Mesendoderm (in vitro differentiated cells): ENCODE data around the gene ADAMTS4.
A peak's percentile ranks its signal among the peaks of the same experiment; 100 is the strongest.

Experiments used
- DNase-seq: peaks from one replicate; pipeline ENCODE4 v3.0.0; 2013
- H2AK5ac ChIP-seq: 2 replicates; pipeline ENCODE4 v1.6.1; 2013; ENCODE audit warnings: low read length, inconsistent platforms
- H2BK120ac ChIP-seq: 2 replicates; pipeline ENCODE4 v1.6.1; 2013; ENCODE audit warnings: low read depth, mild to moderate bottlenecking, low read length, moderate library complexity, mixed read lengths
- H2BK15ac ChIP-seq: replicated peaks from 2 replicates; pipeline ENCODE4 v1.6.1; 2013; ENCODE audit warnings: low read depth, mild to moderate bottlenecking, moderate library complexity
- H2BK5ac ChIP-seq: 2 replicates; pipeline ENCODE4 v1.6.1; 2013; ENCODE audit warnings: low read length, inconsistent platforms
- H3K18ac ChIP-seq: 2 replicates; pipeline ENCODE4 v1.6.1; 2013; ENCODE audit warnings: mild to moderate bottlenecking, low read length, mixed read lengths
- H3K23ac ChIP-seq: one replicate; pipeline ENCODE4 v1.6.1; 2013; ENCODE audit warnings: low read length
- H3K27ac ChIP-seq: 2 replicates; pipeline ENCODE4 v1.5.1; 2013; ENCODE audit warnings: low read depth, mild to moderate bottlenecking, inconsistent platforms, low read length, moderate library complexity
- H3K27me3 ChIP-seq: 2 replicates; pipeline ENCODE4 v1.6.1; 2013; ENCODE audit warnings: low read length, control low read depth, mild to moderate bottlenecking, inconsistent platforms; ENCODE audit not compliant: insufficient read depth, poor library complexity
- H3K36me3 ChIP-seq: 2 replicates; pipeline ENCODE4 v1.6.1; 2013; ENCODE audit warnings: low read length, inconsistent platforms; ENCODE audit not compliant: control insufficient read depth, insufficient read depth
- H3K4ac ChIP-seq: one replicate; pipeline ENCODE4 v1.6.1; 2013; ENCODE audit warnings: low read depth, mild to moderate bottlenecking, low read length, moderate library complexity
- H3K4me1 ChIP-seq: 2 replicates; pipeline ENCODE4 v1.6.1; 2013; ENCODE audit warnings: low read depth, low read length, inconsistent platforms; ENCODE audit not compliant: control insufficient read depth
- H3K4me2 ChIP-seq: 2 replicates; pipeline ENCODE4 v1.6.1; 2013; ENCODE audit warnings: low read length
- H3K4me3 ChIP-seq: 2 replicates; pipeline ENCODE4 v1.5.1; 2013; ENCODE audit warnings: mild to moderate bottlenecking, low read length
- H3K56ac ChIP-seq: one replicate; pipeline ENCODE4 v1.6.1; 2013; ENCODE audit warnings: low read length
- H3K79me1 ChIP-seq: 2 replicates; pipeline ENCODE4 v1.6.1; 2013; ENCODE audit warnings: low read length, inconsistent platforms
- H3K79me2 ChIP-seq: 2 replicates; pipeline ENCODE4 v1.6.1; 2013; ENCODE audit warnings: mild to moderate bottlenecking, low read length; ENCODE audit not compliant: control insufficient read depth, insufficient read depth
- H3K9ac ChIP-seq: 2 replicates; pipeline ENCODE4 v1.6.1; 2013; ENCODE audit warnings: low read length, inconsistent platforms
- H4K5ac ChIP-seq: one replicate; pipeline ENCODE4 v1.6.1; 2013; ENCODE audit warnings: low read length
- H4K8ac ChIP-seq: one replicate; pipeline ENCODE4 v1.6.1; 2013; ENCODE audit warnings: low read depth, mild to moderate bottlenecking, control low read depth, low read length, moderate library complexity
- WGBS: extraction: QIAGEN DNeasy Blood & Tissue Kit; methylation state at CpG from one replicate; pipeline ENCODE4 v1.1.7; 2013; ENCODE audit warnings: low lambda C conversion rate, missing lambda C conversion rate; ENCODE audit not compliant: insufficient coverage; ENCODE audit errors: extremely low coverage; 5-methylcytosine and 5-hydroxymethylcytosine counted together

Gene ADAMTS4

DNA sequence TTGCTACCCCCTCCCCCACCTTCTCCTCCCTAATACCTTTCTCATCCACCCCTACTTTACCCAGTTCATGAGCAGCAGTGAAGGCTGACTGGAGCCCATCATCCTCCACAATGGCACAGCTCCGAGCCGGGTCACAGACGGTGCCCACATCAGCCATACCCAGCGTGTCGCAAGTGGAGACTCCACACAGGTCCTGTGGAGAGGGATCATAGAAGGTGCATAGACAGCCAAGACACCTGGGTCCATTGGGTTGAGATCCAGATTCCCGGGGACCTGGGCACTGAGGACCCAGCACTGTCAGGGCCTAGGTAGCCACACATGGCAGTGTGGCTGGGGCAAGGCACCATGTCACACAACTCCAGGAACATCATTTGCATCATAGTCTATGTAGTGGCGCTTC is 2.7 kb downstream of the ADAMTS4 start:
- no peak overlapping the region for H2AK5ac ChIP-seq
- no peak overlapping the region for H4K8ac ChIP-seq
- no peak overlapping the region for H2BK120ac ChIP-seq
- H3K23ac ChIP-seq, result no peak overlapping the region
- no peaks in the 10 kb centered on the region for H3K27me3 ChIP-seq
- no peaks in the 10 kb centered on the region for H3K79me1 ChIP-seq
- H3K4me3 ChIP-seq, result no peak overlapping the region
- peaks cover 31% of the 10 kb centered on the region for H3K4me1 ChIP-seq
- no peak overlapping the region for H3K4me2 ChIP-seq
- no peak overlapping the region for H3K27ac ChIP-seq
- H2BK5ac ChIP-seq, result no peak overlapping the region
- no peaks in the 10 kb centered on the region for H3K79me2 ChIP-seq
- no peak overlapping the region for H3K18ac ChIP-seq
- H3K56ac ChIP-seq, result no peak overlapping the region
- no peak overlapping the region for H2BK15ac ChIP-seq
- H3K9ac ChIP-seq, result no peak overlapping the region
- no peaks in the 10 kb centered on the region for H3K36me3 ChIP-seq
- WGBS, result no CpG with 5 or more reads among the region's 7 CpGs
- DNase-seq, result no peak
- no peak overlapping the region for H4K5ac ChIP-seq
- H3K4ac ChIP-seq, result no peak overlapping the region

DNA sequence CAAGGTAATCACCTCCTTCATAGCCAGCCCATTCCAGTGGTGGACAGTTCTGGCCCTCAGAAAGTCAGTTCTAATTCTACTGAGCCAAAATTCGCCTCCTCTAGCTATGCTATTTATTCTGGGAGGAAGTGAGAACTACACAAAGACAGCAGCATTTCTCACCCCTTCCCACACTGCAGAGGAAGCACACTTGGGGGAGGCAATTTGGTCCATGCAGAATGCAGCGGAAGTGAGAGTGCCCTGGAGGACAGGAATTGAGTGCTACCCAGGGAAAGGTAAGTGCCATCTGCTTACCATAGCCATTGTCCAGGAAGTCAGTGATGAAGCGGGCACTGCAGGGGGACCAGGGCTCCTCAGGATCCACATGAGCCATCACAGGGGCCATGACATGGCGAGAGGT is 3.7 kb downstream of the ADAMTS4 start:
- Histone ChIP-seq H4K8ac (no peak overlapping the region), H3K79me2 (no peaks in the 10 kb centered on the region), H2BK120ac (no peak overlapping the region), H2AK5ac (no peak overlapping the region), H2BK15ac (no peak overlapping the region), H3K9ac (no peak overlapping the region), H3K79me1 (no peaks in the 10 kb centered on the region), H4K5ac (no peak overlapping the region), H3K4me3 (no peak overlapping the region), H3K4ac (no peak overlapping the region), H3K18ac (no peak overlapping the region), H3K27ac (no peak overlapping the region), H3K27me3 (no peaks in the 10 kb centered on the region), H3K4me2 (no peak overlapping the region), H3K4me1 (peaks cover 22% of the 10 kb centered on the region), H2BK5ac (no peak overlapping the region), H3K56ac (no peak overlapping the region), H3K23ac (no peak overlapping the region), H3K36me3 (no peaks in the 10 kb centered on the region)
- WGBS, result no CpG with 5 or more reads among the region's 4 CpGs
- no peak for DNase-seq

DNA sequence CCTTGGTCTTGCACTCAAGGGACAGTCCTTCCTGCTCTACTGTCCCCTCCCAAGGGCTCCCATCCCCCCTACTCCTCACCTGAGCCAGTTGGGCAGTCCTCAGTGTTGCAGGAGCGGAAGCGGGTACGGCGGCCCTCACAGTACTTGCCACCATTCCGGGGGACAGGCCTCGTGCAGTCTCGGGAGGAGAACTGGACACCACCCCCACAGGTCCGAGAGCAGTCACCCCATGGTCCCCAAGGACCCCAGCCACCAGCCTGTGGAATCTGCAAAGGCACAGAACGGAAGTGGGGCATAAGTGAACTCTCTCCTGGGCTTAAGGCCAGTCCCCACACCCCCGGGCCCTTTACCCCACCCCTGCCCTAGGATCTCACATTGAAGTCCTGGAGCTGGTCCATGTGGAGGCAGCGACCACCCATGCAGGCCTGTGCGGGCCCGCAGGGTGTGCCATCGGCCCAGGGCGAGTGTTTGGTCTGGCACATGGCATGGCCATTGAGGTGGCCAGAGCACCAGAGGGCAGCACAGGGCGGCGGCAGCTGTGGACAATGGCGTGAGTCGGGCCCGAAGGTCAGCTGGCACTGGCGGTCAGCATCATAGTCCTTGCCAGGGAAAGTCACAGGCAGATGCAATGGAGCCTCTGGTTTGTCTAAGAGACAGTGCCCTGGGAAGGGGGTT is 5.2 kb downstream of the ADAMTS4 start:
- H4K5ac ChIP-seq, result no peak overlapping the region
- H2BK120ac ChIP-seq, result no peak overlapping the region
- H3K4ac ChIP-seq, result no peak overlapping the region
- H3K23ac ChIP-seq, result no peak overlapping the region
- no peak overlapping the region for H2BK15ac ChIP-seq
- H3K18ac ChIP-seq, result no peak overlapping the region
- no peak overlapping the region for H3K9ac ChIP-seq
- no peak overlapping the region for H2AK5ac ChIP-seq
- no peaks in the 10 kb centered on the region for H3K79me1 ChIP-seq
- no CpG with 5 or more reads among the region's 21 CpGs for WGBS
- H3K27me3 ChIP-seq, result no peaks in the 10 kb centered on the region
- no peak overlapping the region for H2BK5ac ChIP-seq
- H3K4me3 ChIP-seq, result no peak overlapping the region
- no peaks in the 10 kb centered on the region for H3K36me3 ChIP-seq
- H4K8ac ChIP-seq, result no peak overlapping the region
- peaks cover 13% of the 10 kb centered on the region for H3K4me1 ChIP-seq
- H3K79me2 ChIP-seq, result no peaks in the 10 kb centered on the region
- DNase-seq, result no peak
- H3K27ac ChIP-seq, result no peak overlapping the region
- H3K4me2 ChIP-seq, result no peak overlapping the region
- H3K56ac ChIP-seq, result no peak overlapping the region

DNA sequence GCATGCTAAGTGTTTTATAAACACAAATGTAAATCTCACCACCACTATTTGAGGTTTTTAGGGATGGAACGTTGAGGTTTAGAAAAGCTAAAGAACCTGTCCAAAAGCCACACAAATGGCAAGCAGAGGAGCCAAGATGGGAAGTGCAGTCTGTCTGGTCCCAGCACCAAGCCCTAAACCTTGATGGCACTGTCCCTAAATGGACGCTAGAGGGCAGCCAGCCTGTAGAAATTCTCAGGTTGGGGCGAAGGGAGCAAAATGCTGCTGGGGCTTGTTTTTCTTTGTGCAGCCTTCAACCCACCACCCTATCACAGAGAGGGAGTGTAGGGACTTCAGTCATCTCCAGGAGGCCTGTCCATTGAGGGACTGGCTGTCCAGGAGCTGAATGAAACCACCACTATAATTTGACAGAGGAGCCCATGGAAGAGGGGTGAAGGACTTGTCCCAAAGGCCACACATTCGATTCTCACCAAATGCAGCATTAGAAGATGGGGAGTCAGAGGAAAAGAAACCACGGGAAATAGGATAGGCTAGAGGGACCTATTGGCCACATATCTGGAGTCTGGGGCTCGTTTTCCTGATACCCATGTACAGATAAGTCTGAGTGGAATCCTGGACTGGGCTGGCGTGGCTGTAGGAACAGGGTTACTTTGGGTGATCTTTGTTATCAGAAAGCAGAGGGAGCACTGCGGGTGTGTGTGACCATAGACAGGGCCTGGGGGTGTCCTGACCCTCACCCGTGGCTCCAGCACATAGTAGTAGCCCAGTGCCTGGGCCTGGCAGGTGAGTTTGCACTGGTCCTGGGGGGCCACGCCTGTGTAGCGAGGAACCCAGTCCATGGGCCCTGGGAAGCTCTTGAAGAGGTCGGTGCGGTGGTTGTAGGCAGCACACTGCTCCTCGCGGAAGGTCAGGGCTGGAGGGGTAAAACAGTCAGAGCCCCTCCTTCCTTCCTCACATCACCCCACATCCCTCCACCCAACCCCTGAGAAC is 6.1 kb downstream of the ADAMTS4 start:
- no peak overlapping the region for H3K27ac ChIP-seq
- no peaks in the 10 kb centered on the region for H3K79me2 ChIP-seq
- no peaks in the 10 kb centered on the region for H3K27me3 ChIP-seq
- H2BK5ac ChIP-seq, result no peak overlapping the region
- peaks cover 8% of the 10 kb centered on the region for H3K4me1 ChIP-seq
- H3K4me3 ChIP-seq, result no peak overlapping the region
- H2AK5ac ChIP-seq, result no peak overlapping the region
- no peak overlapping the region for H4K5ac ChIP-seq
- no peak overlapping the region for H4K8ac ChIP-seq
- H3K56ac ChIP-seq, result no peak overlapping the region
- no peak overlapping the region for H3K4me2 ChIP-seq
- H3K23ac ChIP-seq, result no peak overlapping the region
- WGBS, result no CpG with 5 or more reads among the region's 15 CpGs
- H3K9ac ChIP-seq, result no peak overlapping the region
- H3K4ac ChIP-seq, result no peak overlapping the region
- H2BK15ac ChIP-seq, result no peak overlapping the region
- no peaks in the 10 kb centered on the region for H3K36me3 ChIP-seq
- DNase-seq, result peak; percentile 83
- H2BK120ac ChIP-seq, result no peak overlapping the region
- H3K79me1 ChIP-seq, result no peaks in the 10 kb centered on the region
- H3K18ac ChIP-seq, result no peak overlapping the region

DNA sequence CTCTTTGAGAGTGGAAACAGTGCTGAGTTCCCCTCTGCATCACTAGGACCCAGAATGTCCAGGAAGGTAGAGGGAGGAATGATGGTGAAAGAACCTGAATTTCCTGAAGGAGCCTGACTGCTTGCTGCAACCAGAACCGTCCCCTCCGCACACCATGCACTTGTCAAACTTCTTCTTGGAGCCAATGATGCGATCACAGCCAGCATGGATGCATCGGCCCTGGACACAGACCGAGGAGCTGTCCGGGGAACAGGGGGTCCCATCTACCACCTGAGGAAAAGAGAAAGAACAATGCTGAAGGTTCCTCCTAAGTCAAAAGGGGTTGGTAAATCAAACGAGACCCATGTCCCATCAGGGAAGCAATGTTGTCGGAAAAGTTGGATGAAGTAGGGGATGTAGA is 6.9 kb downstream of the ADAMTS4 start:
- no peak overlapping the region for H3K56ac ChIP-seq
- H2BK5ac ChIP-seq, result no peak overlapping the region

More for the DNA sequence above, 6.9 kb downstream of the ADAMTS4 start:
- H2BK15ac ChIP-seq, result no peak overlapping the region
- H3K4ac ChIP-seq, result no peak overlapping the region
- H3K4me2 ChIP-seq, result no peak overlapping the region
- DNase-seq, result no peak
- H2AK5ac ChIP-seq, result no peak overlapping the region
- H2BK120ac ChIP-seq, result no peak overlapping the region
- no CpG with 5 or more reads among the region's 8 CpGs for WGBS
- H3K79me2 ChIP-seq, result no peaks in the 10 kb centered on the region
- peaks cover 1% of the 10 kb centered on the region for H3K4me1 ChIP-seq
- H3K36me3 ChIP-seq, result no peaks in the 10 kb centered on the region
- H3K18ac ChIP-seq, result no peak overlapping the region
- no peak overlapping the region for H3K23ac ChIP-seq
- H3K9ac ChIP-seq, result no peak overlapping the region
- no peak overlapping the region for H4K5ac ChIP-seq
- H3K27me3 ChIP-seq, result no peaks in the 10 kb centered on the region
- H4K8ac ChIP-seq, result no peak overlapping the region
- H3K79me1 ChIP-seq, result no peaks in the 10 kb centered on the region
- H3K27ac ChIP-seq, result no peak overlapping the region
- no peak overlapping the region for H3K4me3 ChIP-seq
